Stomach smooth muscle (tissue), 2 donors: ENCODE measurements around the gene IFNA6.
"Not testable (repeated sequence)": the region's sequence is repeated elsewhere in the genome, so short reads cannot be mapped to it uniquely, and the experiment has no call there.

ENCODE experiments used
- H3K27ac ChIP-seq: one replicate; pipeline ENCODE4 v1.7.0; 2013; ENCODE audit warnings: mild to moderate bottlenecking, low read length, inconsistent platforms
- H3K27me3 ChIP-seq, 2 donors: one replicate each; pipeline ENCODE4 v1.7.0; 2013; ENCODE audit warnings: low read length in 2 of 2; ENCODE audit not compliant: insufficient read depth in 2 of 2, control insufficient read depth in 1 of 2
- H3K36me3 ChIP-seq, 2 donors: one replicate each; pipeline ENCODE4 v1.7.0; 2013; ENCODE audit warnings: low read length in 2 of 2; ENCODE audit not compliant: control insufficient read depth in 2 of 2, insufficient read depth in 2 of 2
- H3K4me1 ChIP-seq: one replicate; pipeline ENCODE4 v1.7.0; 2013; ENCODE audit warnings: low read length; ENCODE audit not compliant: control insufficient read depth, insufficient read depth
- H3K4me3 ChIP-seq, 2 donors: one replicate each; pipeline ENCODE4 v1.7.0; 2013; ENCODE audit warnings: low read length in 2 of 2
- H3K9ac ChIP-seq, 2 donors: one replicate each; pipeline ENCODE4 v1.7.0; 2013; ENCODE audit warnings: low read length in 2 of 2, mild to moderate bottlenecking in 1 of 2
- H3K9me3 ChIP-seq, 2 donors: one replicate each; pipeline ENCODE4 v1.7.0; 2013; ENCODE audit warnings: low read length in 2 of 2; ENCODE audit not compliant: control insufficient read depth in 2 of 2
- donor health status: healthy.
- donor health status: Pancreatic carcinoma.

The IFNA6 gene

GRCh38 chr9:21367169-21367568 lies 16.5 kb upstream of the IFNA6 start:
- H3K9ac ChIP-seq, H3K27ac ChIP-seq, H3K36me3 ChIP-seq, H3K4me1 ChIP-seq, H3K9me3 ChIP-seq, H3K4me3 ChIP-seq, H3K27me3 ChIP-seq: not testable (repeated sequence)

- Histone ChIP-seq H3K4me1 (no peaks in the 10 kb centered on the region), H3K9me3 (no peaks in the 10 kb centered on the region), H3K27me3 (no peaks in the 10 kb centered on the region)
Observed at GRCh38 chr9:21362287-21362686, 11.6 kb upstream of the IFNA6 start.

GRCh38 chr9:21357479-21358460 lies 7.1 kb upstream of the IFNA6 start:
- H3K4me3 ChIP-seq = no peak overlapping the region
- no peaks in the 10 kb centered on the region for H3K27me3 ChIP-seq
- H3K36me3 ChIP-seq = no peaks in the 10 kb centered on the region
- H3K27ac ChIP-seq = no peak overlapping the region
- no peaks in the 10 kb centered on the region for H3K9me3 ChIP-seq
- no peaks in the 10 kb centered on the region for H3K4me1 ChIP-seq
- no peak overlapping the region for H3K9ac ChIP-seq

More at GRCh38 chr9:21362287-21362686, 11.6 kb upstream of the IFNA6 start:
- Histone ChIP-seq H3K4me3 (no peak overlapping the region), H3K27ac (no peak overlapping the region), H3K9ac (no peak overlapping the region), H3K36me3 (no peaks in the 10 kb centered on the region)

- Histone ChIP-seq H3K9ac (no peak overlapping the region), H3K36me3 (no peaks in the 10 kb centered on the region), H3K27ac (no peak overlapping the region)
Observed at GRCh38 chr9:21348430-21348970, 2.2 kb downstream of the IFNA6 start.

GRCh38 chr9:21340735-21341134 lies 10.0 kb downstream of the IFNA6 start:
- Histone ChIP-seq H3K4me1 (no peaks in the 10 kb centered on the region), H3K4me3 (no peak overlapping the region), H3K27me3 (no peaks in the 10 kb centered on the region), H3K9ac (no peak overlapping the region), H3K27ac (no peak overlapping the region), H3K9me3 (no peaks in the 10 kb centered on the region), H3K36me3 (no peaks in the 10 kb centered on the region)

More at GRCh38 chr9:21348430-21348970, 2.2 kb downstream of the IFNA6 start:
- Histone ChIP-seq H3K4me3 (no peak overlapping the region), H3K4me1 (no peaks in the 10 kb centered on the region), H3K27me3 (no peaks in the 10 kb centered on the region), H3K9me3 (no peaks in the 10 kb centered on the region)

- no peak overlapping the region for H3K27ac ChIP-seq
- H3K36me3 ChIP-seq = peaks cover 0 to 6% of the 10 kb centered on the region in 2 donors
- no peaks in the 10 kb centered on the region for H3K27me3 ChIP-seq
- H3K4me1 ChIP-seq = peaks cover 14% of the 10 kb centered on the region
- H3K9me3 ChIP-seq = no peaks in the 10 kb centered on the region
- no peak overlapping the region for H3K4me3 ChIP-seq
- H3K9ac ChIP-seq = no peak overlapping the region
Observed at GRCh38 chr9:21336457-21336856, 14.2 kb downstream of the IFNA6 start.

GRCh38 chr9:21334701-21335632 lies 15.7 kb downstream of the IFNA6 start, which contains the start of gene KLHL9:
KLHL9 (minus strand) TSS chr9:21335404; CDS start chr9:21334859, 545 bp downstream.
- Histone ChIP-seq H3K4me3 (peak within 1 kb of the TSS; percentile 93 to 97), H3K4me1 (peaks cover 17% of the 10 kb centered on the region), H3K9ac (peak within 1 kb of the TSS; percentile 93 to 99), H3K27me3 (no peaks in the 10 kb centered on the region), H3K27ac (peak within 1 kb of the TSS; percentile 82), H3K9me3 (no peaks in the 10 kb centered on the region), H3K36me3 (peaks cover 0 to 6% of the 10 kb centered on the region in 2 donors)

- no peaks in the 10 kb centered on the region for H3K9me3 ChIP-seq
- peaks cover 17% of the 10 kb centered on the region for H3K4me1 ChIP-seq
- H3K9ac ChIP-seq = no peak overlapping the region
- H3K27ac ChIP-seq = no peak overlapping the region
- no peaks in the 10 kb centered on the region for H3K27me3 ChIP-seq
- peaks cover 0 to 6% of the 10 kb centered on the region in 2 donors for H3K36me3 ChIP-seq
- H3K4me3 ChIP-seq = peak overlapping the region; percentile 93 to 97
Observed at GRCh38 chr9:21333226-21333625, 17.5 kb downstream of the IFNA6 start.

GRCh38 chr9:21331676-21332402 lies 18.8 kb downstream of the IFNA6 start:
- Histone ChIP-seq H3K27ac (no peak overlapping the region), H3K27me3 (no peaks in the 10 kb centered on the region), H3K4me3 (peak overlapping the region in 1 of 2 donors; percentile 29), H3K9me3 (no peaks in the 10 kb centered on the region), H3K9ac (peak overlapping the region; percentile 4 to 21), H3K4me1 (peaks cover 17% of the 10 kb centered on the region), H3K36me3 (peaks cover 0 to 6% of the 10 kb centered on the region in 2 donors)
